Loucy (cell line): ENCODE data around the gene MYBBP1A.

ENCODE experiments used
- H2AFZ ChIP-seq: fragments of 200-600 bp; sonication (generic); 2 replicates; pipeline ENCODE4 v1.6.0; 2016; ENCODE audit warnings: antibody characterized with exemption, mild to moderate bottlenecking, low read length, moderate library complexity
- H3F3A ChIP-seq: fragments of 200-600 bp; 2 replicates; pipeline ENCODE4 v1.6.0; 2016; ENCODE audit warnings: antibody characterized with exemption, low read depth, mild to moderate bottlenecking
- H3K27me3 ChIP-seq: fragments of 200-600 bp; sonication (generic); 2 replicates; pipeline ENCODE4 v1.6.1; 2014; ENCODE audit warnings: low read length, mild to moderate bottlenecking; ENCODE audit not compliant: insufficient read depth, poor library complexity, severe bottlenecking
- H3K36me3 ChIP-seq: fragments of 200-600 bp; sonication (generic); 2 replicates; pipeline ENCODE4 v1.6.1; 2016; ENCODE audit warnings: low read length; ENCODE audit not compliant: insufficient read depth
- H3K4me1 ChIP-seq: fragments of 200-600 bp; sonication (generic); 2 replicates; pipeline ENCODE4 v1.5.1; 2014; ENCODE audit warnings: low read length, mild to moderate bottlenecking; ENCODE audit not compliant: insufficient read depth, poor library complexity, severe bottlenecking
- H3K4me2 ChIP-seq: fragments of 200-600 bp; sonication (generic); 2 replicates; pipeline ENCODE4 v1.6.0; 2014; ENCODE audit warnings: antibody characterized with exemption, low read length, low read depth, mild to moderate bottlenecking; ENCODE audit not compliant: poor library complexity, severe bottlenecking
- H3K4me3 ChIP-seq: fragments of 200-600 bp; sonication (generic); 2 replicates; pipeline ENCODE4 v1.5.1; 2014; ENCODE audit warnings: low read length, mild to moderate bottlenecking, mixed read lengths; ENCODE audit not compliant: poor library complexity, severe bottlenecking
- H3K79me2 ChIP-seq: fragments of 200-600 bp; sonication (generic); 2 replicates; pipeline ENCODE4 v1.6.1; 2014; ENCODE audit warnings: low read length; ENCODE audit not compliant: insufficient read depth
- H3K9ac ChIP-seq: fragments of 200-600 bp; sonication (generic); 2 replicates; pipeline ENCODE4 v1.6.0; 2014; ENCODE audit warnings: mild to moderate bottlenecking, low read depth, low read length, moderate library complexity; ENCODE audit not compliant: poor library complexity, severe bottlenecking
- H3K9me2 ChIP-seq: fragments of 200-600 bp; sonication (generic); replicated peaks from 2 replicates; pipeline ENCODE4 v1.6.1; 2016; ENCODE audit warnings: low read depth, low read length, mixed read lengths
- H3K9me3 ChIP-seq: fragments of 200-600 bp; sonication (generic); 2 replicates; pipeline ENCODE4 v1.6.1; 2014; ENCODE audit warnings: mild to moderate bottlenecking, antibody characterized with exemption, low read length, low read depth; ENCODE audit not compliant: insufficient read depth
- H4K20me1 ChIP-seq: fragments of 200-600 bp; sonication (generic); 2 replicates; pipeline ENCODE4 v1.6.0; 2014; ENCODE audit warnings: antibody characterized with exemption, low read length, mild to moderate bottlenecking; ENCODE audit not compliant: insufficient read depth, poor library complexity, severe bottlenecking
- CTCF ChIP-seq: fragments of 200-600 bp; sonication (generic); conservative IDR thresholded peaks from 2 replicates; pipeline ENCODE4 v1.5.1; 2014; ENCODE audit warnings: mild to moderate bottlenecking, antibody characterized with exemption, low read length
- EZH2phosphoT487 ChIP-seq: fragments of 200-600 bp; IDR thresholded peaks from 2 replicates; pipeline ENCODE4 v1.6.1; 2018; ENCODE audit warnings: antibody characterized with exemption, mild to moderate bottlenecking, moderate library complexity, borderline replicate concordance

Gene MYBBP1A

GRCh38 chr17:4560837-4561256, 5.7 kb upstream of the MYBBP1A start:
- Histone ChIP-seq H2AFZ (no peak overlapping the region), H3F3A (no peaks in the 10 kb centered on the region), H3K9me2 (no peaks in the 10 kb centered on the region), H3K36me3 (no peaks in the 10 kb centered on the region), H3K27me3 (no peaks in the 10 kb centered on the region), H3K79me2 (peaks cover 8% of the 10 kb centered on the region; the same call in 1 of the 2 replicates), H3K9ac (no peak overlapping the region), H4K20me1 (no peaks in the 10 kb centered on the region), H3K9me3 (no peaks in the 10 kb centered on the region), H3K4me1 (peaks cover 25% of the 10 kb centered on the region), H3K4me3 (no peak overlapping the region), H3K4me2 (no peak overlapping the region)
- peak; percentile 34 for TF ChIP-seq CTCF
- TF ChIP-seq EZH2phosphoT487 = no peak

GRCh38 chr17:4560421-4560820, 5.2 kb upstream of the MYBBP1A start, which contains the start of gene GGT6:
Gene GGT6 (minus strand): TSS chr17:4560577. CDS start chr17:4560521, 56 bp downstream.
- peak within 1 kb of the TSS; percentile 60 for H3K4me2 ChIP-seq

GRCh38 chr17:4559966-4560365, 4.8 kb upstream of the MYBBP1A start:
- Histone ChIP-seq H3K36me3 (no peaks in the 10 kb centered on the region), H3K4me1 (peaks cover 27% of the 10 kb centered on the region), H3K9ac (no peak overlapping the region), H3K4me3 (no peak overlapping the region), H4K20me1 (no peaks in the 10 kb centered on the region), H3K27me3 (no peaks in the 10 kb centered on the region), H3K9me2 (no peaks in the 10 kb centered on the region), H3K4me2 (no peak overlapping the region), H3F3A (no peaks in the 10 kb centered on the region), H2AFZ (no peak overlapping the region), H3K79me2 (peaks cover 12% of the 10 kb centered on the region), H3K9me3 (no peaks in the 10 kb centered on the region)
- TF ChIP-seq CTCF (no peak), EZH2phosphoT487 (no peak)

More at GRCh38 chr17:4560421-4560820, 5.2 kb upstream of the MYBBP1A start, which contains the start of gene GGT6:
- Histone ChIP-seq H3K27me3 (no peaks in the 10 kb centered on the region), H2AFZ (no peak within 1 kb of the TSS), H3F3A (no peaks in the 10 kb centered on the region), H4K20me1 (no peaks in the 10 kb centered on the region), H3K9ac (no peak within 1 kb of the TSS), H3K9me2 (no peaks in the 10 kb centered on the region), H3K79me2 (peaks cover 10% of the 10 kb centered on the region; the same call in 1 of the 2 replicates), H3K36me3 (no peaks in the 10 kb centered on the region), H3K4me1 (peaks cover 27% of the 10 kb centered on the region), H3K9me3 (no peaks in the 10 kb centered on the region), H3K4me3 (no peak within 1 kb of the TSS)
- no peak for TF ChIP-seq EZH2phosphoT487
- no peak for TF ChIP-seq CTCF
